Astrocyte (in vitro differentiated cells and primary cell): ENCODE results near the gene DNTT.

Experiments
- CTCF ChIP-seq: IDR thresholded peaks from 2 replicates; pipeline ENCODE4 v1.5.1; 2011; ENCODE audit warnings: low read depth, mild to moderate bottlenecking, inconsistent platforms, low read length, moderate library complexity; ENCODE audit not compliant: insufficient read depth
- EZH2 ChIP-seq: IDR thresholded peaks from 2 replicates; pipeline ENCODE4 v1.6.1; 2012; ENCODE audit warnings: mild to moderate bottlenecking, low read length, inconsistent platforms; ENCODE audit not compliant: insufficient read depth

GRCh38 chr10:96264938-96265337 is 39.3 kb upstream of the DNTT start:
- TF ChIP-seq CTCF: no peak
- no peak for TF ChIP-seq EZH2
